A172 (cell line): ENCODE results near the gene RNPEPL1. TPM values are rescaled to one million over a fixed set of nuclear protein-coding genes. Genes with fewer than 3 reads are reported as not detected.

ENCODE experiments used
- DNase-seq: peaks from one replicate; pipeline ENCODE4 v3.0.0-alpha.2; 2015; ENCODE audit warnings: low spot score
- total RNA-seq: library from RNA; depleted of rRNA; stranded (reverse); fragments of >200 nt; shearing (Covaris generic); gene quantifications from 2 replicates; pipeline ENCODE4 v1.2.3, GENCODE V29; 2014

RNPEPL1 gene
- total RNA-seq, 1 experiment from 2014 or later = 13.5 TPM

DNA sequence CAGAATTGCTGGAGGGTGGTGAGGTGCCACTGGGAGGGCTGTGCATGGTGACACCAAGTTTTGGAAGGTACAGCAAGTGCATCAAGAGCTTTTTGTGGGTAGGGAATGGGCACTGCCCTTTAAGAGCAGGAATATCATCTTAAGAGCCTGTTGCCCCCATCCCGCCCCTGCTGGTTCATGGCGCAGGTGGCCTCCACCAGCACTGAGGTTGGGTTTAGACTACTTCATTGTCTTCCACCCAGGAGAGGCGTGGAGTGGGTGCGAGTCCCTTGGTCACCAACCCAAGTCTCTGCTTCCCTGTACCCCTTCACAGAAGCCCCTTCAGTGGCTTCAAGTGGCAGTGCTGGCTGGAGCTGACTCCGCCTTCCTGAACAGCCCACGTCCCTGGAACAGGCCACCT, 7.8 kb downstream of the RNPEPL1 start:
- no peak for DNase-seq

DNA sequence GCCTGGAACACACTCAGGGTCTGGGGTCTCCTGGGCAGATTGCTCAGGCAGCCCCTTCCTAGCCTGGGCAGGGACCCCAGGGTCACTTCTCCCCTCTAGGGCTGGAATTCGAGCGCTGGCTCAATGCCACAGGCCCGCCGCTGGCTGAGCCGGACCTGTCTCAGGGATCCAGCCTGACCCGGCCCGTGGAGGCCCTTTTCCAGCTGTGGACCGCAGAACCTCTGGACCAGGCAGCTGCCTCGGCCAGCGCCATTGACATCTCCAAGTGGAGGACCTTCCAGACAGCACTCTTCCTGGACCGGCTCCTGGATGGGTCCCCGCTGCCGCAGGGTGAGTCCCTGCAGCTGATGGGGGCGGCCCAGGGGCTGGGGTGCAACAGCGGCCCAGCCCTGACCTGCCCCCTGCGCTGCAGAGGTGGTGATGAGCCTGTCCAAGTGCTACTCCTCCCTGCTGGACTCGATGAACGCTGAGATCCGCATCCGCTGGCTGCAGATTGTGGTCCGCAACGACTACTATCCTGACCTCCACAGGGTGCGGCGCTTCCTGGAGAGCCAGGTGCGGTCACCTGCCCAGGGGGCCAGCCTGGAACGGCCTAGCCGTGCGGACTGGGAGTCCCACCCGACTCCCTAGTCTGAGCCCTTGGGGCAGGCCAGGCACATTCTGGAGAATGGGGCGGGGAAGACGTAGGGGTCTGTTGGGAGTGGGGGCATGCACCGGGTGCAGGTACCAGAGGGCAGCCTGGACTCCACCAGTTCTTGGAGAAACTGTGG, 8.3 kb downstream of the RNPEPL1 start:
- DNase-seq = no peak

DNA sequence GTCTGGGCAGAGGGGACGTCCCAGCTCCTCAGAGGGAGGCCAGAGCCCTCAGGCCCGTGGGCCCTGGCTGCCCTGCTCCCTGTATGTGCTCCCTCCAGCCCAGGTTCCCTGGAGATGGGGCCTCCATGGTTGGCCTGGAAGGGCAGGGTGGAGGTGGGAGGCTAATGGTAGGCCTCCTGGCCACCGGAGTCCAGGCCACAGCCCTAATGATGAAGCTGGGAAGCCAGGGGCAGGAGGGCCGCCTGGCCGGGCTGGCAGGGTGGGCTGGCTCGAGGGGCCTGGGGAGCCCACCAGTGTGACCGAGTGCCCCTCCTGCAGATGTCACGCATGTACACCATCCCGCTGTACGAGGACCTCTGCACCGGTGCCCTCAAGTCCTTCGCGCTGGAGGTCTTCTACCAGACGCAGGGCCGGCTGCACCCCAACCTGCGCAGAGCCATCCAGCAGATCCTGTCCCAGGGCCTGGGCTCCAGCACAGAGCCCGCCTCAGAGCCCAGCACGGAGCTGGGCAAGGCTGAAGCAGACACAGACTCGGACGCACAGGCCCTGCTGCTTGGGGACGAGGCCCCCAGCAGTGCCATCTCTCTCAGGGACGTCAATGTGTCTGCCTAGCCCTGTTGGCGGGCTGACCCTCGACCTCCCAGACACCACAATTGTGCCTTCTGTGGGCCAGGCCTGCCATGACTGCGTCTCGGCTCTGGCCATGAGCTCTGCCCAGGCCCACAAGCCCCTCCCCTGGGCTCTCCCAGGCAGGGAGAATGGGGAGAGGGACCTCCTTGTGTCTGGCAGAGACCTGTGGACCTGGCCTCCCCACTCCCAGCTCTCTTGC, 9.2 kb downstream of the RNPEPL1 start:
- DNase-seq = no peak

DNA sequence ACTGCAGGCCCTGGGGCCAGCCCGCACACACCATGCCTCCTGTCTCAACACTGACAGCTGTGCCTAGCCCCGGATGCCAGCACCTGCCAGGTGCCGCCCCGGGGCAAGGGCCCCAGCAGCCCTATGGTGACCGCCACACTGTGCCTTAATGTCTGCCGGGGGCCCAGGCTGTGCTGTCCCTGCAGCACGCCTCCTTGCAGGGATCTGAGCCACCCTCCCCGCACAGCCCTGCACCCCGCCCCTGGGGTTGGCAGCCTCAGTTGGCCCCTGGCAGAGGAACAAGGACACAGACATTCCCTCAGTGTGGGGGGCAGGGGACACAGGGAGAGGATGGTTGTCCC, 9.8 kb downstream of the RNPEPL1 start:
- DNase-seq = no peak

DNA sequence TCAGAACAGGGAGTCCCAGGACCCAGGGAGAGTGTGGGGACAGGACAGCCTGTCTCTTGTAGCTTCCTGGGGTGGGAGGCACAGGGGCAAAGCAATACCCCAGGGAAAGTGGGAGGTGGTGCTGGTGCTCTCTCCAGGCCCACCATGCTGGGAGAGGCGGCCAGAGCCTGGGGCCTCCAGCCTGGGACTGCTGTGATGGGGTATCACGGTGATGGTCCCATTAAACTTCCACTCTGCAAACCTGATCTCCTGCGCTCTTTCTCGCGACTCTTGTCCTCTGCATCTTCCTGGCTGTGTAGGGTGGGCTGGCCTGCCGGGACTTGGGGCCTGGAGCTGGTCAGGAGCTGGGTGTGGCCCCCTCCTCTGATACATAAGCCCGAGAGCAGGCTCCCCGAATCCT, 10.2 kb downstream of the RNPEPL1 start:
- DNase-seq = no peak

DNA sequence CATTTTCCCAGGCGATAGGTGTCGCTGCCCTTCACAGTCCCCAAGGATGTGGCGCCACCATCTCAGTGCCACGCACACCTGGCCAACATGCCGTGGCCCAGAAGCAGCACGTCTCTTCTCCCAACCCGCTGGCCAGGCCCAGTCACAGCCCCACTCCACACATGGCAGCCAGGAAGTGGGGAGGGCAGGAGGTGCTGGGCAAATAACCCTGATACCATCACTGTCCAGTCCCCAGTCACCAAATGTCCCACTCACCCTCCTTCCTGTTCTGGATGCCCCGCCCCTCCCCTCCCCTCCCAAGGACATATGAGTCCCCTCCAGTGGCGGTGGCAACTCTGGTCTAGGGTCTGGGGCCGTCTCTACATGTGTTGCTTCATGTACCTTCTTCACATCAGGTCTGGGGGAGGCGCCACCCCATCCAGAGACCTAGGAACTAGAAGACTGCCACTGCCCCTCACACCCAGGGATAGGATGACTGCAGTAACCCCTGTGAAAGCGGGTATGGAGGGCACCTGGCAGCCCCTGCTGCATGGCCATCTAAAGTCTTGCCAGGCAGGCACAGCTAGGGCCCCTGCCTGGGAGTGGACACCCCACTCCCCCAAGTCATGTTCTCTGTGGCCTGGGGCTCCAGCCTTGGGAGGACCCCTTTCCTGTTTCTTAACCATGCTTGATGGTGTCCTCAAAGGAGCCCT, 10.9 kb downstream of the RNPEPL1 start:
- no peak for DNase-seq

DNA sequence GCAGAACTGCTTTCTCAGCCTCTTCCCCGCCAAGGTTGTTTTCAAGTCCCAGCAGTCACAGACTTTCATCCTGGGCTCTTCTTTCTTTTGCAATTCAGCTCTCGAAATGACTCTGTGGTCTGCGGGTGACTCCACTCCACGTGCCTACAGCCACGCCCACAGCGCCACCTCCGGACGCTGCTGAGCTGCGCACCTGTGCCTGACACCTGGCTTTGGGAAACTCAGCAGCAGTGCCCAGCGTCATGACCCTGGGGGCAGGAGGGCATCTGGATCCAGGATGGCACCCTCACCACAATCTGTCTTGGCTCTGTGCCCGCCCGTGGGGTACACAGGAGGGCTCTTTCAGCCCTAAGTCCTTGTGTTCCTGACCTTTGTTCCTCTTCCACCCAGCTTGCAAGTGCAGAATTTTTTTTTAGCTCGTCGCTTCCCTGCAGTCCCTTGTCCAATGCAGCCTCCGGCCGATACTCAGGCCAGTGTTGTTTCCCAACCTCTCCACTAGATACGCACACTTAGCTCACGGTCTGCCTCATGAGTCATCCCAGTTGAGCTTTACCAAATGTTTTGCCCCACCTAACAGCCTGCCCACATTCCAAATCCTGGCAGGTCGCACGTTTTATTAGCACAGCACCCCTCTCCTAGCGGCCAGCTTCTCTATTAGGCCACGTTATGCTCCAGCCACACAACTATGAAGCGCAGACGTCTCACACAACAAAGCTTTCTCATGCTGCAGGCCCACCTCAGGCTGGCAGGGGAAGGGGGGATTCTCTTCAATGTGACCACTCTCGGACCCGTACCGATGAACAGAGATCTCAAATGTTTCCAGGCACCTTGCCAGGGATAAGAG, 11.7 kb downstream of the RNPEPL1 start:
- peak; percentile 95 for DNase-seq

DNA sequence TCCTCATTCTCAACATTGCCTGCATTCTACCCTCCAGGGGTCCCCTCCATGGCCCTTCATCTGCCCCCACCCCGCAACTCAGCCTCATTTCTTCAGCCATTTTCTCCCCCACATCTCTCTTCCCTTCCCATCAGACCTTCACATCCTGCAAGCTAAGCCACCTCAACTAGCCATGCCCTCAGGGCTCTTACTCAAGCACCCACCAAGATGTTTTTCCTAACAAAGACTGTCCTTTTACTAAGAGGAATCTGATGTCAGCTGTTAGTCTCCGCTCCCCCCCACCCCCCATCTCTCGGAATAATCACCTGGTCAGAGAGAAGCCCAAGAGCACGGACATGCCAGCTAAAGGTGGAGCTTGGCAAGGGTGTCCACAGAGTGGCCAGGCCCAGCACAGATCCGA, 13.5 kb downstream of the RNPEPL1 start:
- DNase-seq = no peak

DNA sequence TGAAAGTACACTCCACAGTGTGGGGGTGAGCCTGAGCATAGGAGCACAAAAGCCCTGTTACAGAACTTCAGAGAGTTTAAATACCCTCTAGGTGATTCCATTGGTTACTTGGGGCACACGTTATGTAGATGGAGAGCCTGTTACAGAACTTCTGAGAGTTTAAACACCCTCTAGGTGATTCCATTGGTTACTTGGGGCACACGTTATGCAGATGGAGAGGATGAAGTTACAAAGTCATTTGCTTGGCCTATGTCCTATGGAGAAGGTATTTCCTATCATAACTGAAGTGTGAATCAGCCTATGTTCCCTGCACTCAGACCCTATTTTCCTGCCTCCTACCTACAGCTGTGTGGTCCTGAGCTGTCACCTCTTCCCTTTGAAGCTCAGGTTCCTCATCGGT, 14.5 kb downstream of the RNPEPL1 start:
- no peak for DNase-seq

DNA sequence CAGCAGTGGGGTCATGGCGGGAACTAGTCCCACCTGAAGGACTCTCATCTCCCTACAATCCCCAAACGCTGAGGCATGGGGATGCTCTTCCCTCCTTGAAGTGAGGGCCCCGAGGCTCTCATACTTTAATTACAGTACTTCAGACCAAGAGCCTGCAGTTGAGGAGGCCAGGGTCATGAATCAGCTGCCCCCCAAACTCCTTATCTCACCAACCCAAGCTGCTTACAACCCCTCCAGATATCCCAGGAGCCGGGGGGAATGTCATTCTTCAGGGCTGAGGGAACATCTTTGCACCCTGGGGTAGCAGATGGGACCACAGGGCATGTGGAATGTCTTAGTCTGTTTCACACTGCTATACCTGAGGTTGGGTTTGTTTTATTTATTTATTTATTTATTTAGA, 15.5 kb downstream of the RNPEPL1 start:
- DNase-seq = no peak

DNA sequence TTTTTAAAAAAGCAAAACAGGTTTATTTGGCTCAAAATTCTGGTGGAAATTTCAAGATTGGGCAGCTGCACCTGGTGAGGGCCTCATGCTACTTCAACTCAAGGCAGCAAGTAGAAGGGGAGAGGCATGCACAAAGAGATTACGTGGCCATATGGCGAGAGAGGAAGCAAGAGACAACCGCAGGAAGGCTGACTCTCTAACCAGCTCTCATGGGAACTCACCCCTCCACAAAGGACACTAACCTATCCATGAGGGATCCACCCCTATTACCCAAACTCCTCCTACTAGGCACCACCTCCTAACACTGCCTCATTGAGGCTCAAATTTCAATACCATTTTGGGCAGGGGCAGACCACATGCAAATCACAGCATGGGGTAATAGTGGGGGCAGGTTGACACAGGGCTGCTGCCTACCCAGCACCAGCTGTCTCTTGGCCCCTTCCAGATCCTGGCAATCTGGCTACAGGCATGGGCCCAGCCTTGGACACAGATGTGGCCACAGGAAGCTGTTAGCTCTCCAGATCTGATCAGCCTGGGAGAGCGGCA, 16.3 kb downstream of the RNPEPL1 start:
- no peak for DNase-seq

DNA sequence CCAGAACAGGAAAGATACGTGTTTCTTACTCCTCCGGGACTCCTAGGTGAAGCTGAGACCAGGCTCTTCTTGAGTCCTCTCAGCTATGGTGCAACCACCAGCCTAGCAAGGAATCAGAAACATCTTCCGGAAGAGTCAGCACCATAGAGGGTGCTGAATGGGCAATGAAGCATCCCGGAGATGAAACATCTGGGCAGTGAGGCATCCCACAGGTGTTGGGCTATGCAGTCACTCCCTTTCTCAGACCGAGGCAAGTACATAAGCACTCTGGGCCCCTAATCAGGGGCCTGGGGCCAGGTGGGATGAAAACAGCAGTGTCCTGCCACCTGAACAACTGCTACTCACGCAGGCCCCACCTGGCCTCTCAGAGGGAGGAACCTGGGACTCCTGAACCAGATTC, 16.8 kb downstream of the RNPEPL1 start:
- no peak for DNase-seq

DNA sequence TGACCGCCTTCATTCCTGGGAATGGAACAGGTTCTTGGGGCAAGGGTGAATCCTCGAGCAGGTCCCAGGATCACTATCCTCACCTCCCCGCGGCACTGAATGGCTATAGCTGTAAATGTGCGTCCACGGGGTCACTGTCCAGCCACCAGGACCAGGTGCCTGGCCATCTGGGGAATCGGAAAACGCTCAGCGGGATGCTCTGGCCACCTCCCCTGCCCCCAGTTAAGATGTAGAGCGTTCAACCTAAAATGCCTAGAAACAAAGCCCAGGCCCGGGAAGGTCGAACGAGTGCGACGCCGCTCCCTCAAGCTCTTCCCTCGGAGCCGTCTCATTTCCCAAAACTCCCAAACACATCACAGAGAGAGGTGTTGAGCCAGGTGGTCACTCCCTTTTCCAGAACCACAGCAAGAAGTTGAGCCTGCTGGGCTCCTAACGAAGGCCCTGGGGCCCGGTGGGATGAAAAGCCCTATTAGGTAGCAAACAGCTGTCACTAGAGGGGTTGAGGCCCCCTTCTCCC, 17.5 kb downstream of the RNPEPL1 start:
- DNase-seq = no peak

DNA sequence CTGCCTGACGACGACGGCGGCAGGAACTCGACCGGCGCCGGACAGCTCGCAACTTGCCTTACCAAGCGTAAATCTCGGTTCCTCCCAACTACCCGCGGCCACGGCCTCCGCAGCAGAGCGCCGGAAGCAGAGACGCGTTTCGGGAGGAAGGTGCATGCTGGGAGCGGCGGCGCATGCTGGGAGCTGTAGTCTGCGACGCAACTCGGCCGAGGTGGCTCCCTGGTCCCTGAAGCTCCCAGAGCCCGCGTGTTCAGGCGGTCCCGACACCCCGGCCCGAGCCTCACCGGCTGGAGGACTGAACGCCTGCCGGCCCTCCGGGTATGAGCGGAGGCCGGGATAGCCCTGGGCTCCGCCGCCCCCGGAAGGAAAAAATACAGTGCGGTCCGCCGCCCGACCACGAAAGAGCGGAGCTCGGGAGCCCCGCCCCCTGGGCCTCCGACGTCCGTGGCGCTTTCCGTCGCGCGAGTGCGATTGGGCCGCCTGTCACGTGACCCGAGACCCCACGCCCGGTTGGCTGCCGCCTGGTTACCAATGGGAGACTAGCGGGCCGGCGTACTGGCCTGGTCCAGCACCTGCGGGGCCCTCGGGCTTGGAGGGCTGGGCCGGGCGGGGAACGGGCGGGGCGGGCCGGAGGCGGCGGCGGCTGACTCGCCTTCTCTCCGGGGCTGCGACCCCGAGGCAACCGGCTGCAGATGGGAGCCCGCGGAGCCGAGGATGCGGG, 18.1 kb downstream of the RNPEPL1 start, which contains the start of gene CAPN10:
Gene CAPN10 (plus strand): TSS at position 537 of the 721 bp plus-strand sequence. CDS start 178 bp downstream, at position 715.
- DNase-seq = peak; percentile 90

DNA sequence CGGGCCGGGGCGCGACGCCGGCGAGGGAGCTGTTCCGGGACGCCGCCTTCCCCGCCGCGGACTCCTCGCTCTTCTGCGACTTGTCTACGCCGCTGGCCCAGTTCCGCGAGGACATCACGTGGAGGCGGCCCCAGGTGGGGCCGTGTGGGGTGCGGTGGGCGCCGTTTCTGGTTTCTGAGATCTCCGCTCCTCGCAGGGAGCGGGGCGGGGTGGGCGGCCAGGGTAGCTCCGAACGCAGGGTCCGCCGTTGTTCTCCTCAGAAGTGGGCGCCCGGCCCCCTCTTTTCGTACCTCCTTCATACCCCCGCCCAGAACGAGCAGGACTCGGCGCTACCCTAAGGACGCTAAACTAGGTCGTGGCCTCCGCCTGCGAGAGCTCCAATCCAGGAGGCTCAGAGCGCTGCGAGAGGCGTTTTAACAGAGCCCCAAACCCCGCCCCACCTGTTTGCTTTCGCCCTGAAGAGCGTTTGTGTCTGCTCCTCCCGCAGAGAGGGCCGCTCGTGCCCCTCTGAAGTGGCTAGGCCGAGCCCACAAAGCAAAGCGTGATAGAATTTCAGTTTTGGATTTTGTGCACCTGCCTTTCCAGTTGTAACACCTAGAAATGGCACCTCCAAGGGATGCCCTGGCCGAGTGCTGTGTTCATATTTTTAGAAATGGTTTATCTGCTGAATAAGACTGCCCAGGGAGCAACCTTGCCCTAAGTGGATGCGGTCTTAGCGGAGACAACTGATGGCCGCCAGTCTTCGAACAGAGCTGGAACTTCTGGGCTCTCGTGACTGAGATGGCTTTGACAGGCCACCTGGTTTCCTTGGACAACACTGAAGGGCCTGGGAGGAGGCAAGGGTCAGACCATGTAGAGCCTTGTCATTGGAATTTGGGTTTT, 18.9 kb downstream of the RNPEPL1 start:
- DNase-seq = no peak

DNA sequence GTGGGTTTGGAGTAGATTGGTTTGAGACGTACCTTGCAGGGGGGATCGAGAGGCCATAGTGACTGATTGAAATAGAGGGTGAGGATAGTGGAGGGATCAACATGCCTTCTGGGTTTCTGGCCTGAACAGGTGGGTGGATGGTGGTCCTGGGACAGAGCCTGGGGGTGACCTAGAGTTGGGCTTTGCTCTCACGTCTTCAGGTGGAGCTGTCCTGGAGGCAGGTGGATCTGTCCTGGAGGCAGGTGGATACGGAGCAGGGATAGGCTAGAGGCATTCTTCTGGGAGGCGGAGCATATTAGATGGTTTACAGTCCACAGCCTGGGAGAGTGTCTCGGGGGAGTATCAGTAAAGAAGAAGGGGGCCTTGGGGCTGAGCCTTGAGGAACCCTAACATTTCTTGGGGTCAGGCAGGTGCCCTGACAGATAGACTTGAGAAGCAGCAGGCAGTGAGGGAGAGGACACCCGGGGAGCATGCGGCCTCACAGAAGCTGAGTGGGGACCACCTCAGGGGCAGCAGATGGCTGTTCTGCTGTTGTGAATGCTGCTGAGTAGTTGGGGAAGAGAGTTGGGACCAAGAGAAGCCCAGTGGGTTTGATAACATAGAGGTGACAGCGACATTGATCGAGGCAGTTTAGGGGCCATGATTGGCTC, 19.8 kb downstream of the RNPEPL1 start:
- DNase-seq = no peak

DNA sequence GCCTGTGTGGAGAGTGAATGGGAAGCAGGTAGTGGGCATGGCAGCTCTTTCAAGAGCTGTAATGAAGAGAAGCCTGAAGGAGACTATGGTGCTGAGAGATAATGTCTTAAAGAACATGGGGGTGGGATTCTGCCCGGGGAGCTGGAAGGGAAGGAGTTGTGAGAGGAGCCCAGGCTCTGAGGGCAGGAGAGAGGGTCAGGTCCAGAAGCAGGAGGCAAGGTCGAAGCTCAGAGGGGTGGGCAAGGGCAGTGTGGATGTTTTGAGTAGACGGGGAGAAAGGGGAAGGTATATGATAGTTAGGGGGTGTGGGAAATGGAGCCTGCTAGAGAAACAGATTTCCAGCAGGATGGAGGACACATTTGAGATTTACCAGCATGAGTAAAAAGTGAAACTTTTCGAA, 20.4 kb downstream of the RNPEPL1 start:
- DNase-seq = no peak

DNA sequence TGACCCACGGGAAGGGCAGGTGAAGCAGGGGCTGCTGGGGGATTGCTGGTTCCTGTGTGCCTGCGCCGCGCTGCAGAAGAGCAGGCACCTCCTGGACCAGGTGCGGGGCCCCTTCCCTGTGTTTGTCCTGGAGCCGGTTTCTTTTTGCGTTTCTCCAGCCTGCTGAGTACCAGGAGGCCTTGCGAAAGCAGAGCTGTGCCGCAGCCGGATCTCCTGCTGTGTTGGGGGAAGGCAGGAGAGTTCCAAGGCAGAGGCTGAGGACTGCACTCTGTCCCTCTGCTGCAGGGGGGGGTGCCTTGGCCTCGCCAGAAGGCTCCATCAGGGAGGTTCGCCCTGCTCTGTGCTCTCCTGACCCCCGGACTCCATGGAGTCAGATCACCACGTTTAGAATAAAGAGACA, 21.1 kb downstream of the RNPEPL1 start:
- no peak for DNase-seq
